Neural progenitor cell (in vitro differentiated cells): ENCODE data around the gene CCDC106. TPM values are rescaled to one million over a fixed set of nuclear protein-coding genes. Genes with fewer than 3 reads are reported as not detected.

Source experiments
- DNase-seq: peaks from one replicate; pipeline ENCODE4 v3.0.0-alpha.2; 2016; ENCODE audit warnings: low spot score
- H2AFZ ChIP-seq: fragments of 200-600 bp; sonication (generic); replicated peaks from 2 replicates; pipeline ENCODE4 v1.6.1; 2016; ENCODE audit warnings: antibody characterized with exemption
- H3F3A ChIP-seq: fragments of 200-600 bp; sonication (generic); 2 replicates; pipeline ENCODE4 v1.6.1; 2016; ENCODE audit warnings: antibody characterized with exemption, low read depth
- H3K27ac ChIP-seq: fragments of 200-600 bp; sonication (generic); 2 replicates; pipeline ENCODE4 v1.5.1; 2016; ENCODE audit warnings: mild to moderate bottlenecking
- H3K27me3 ChIP-seq: fragments of 200-600 bp; sonication (generic); 2 replicates; pipeline ENCODE4 v1.6.1; 2016; ENCODE audit warnings: mild to moderate bottlenecking, moderate library complexity
- H3K36me3 ChIP-seq: fragments of 200-600 bp; sonication (generic); 2 replicates; pipeline ENCODE4 v1.5.1; 2016
- H3K4me1 ChIP-seq: fragments of 200-600 bp; sonication (generic); 2 replicates; pipeline ENCODE4 v1.6.1; 2016; ENCODE audit warnings: mixed run types
- H3K4me2 ChIP-seq: fragments of 200-600 bp; sonication (generic); 2 replicates; pipeline ENCODE4 v1.6.1; 2016
- H3K4me3 ChIP-seq: fragments of 200-600 bp; sonication (generic); 2 replicates; pipeline ENCODE4 v1.5.1; 2016
- H3K79me2 ChIP-seq: fragments of 200-600 bp; sonication (generic); 2 replicates; pipeline ENCODE4 v1.6.1; 2016; ENCODE audit warnings: low read depth
- H3K9ac ChIP-seq: fragments of 200-600 bp; sonication (generic); 2 replicates; pipeline ENCODE4 v1.6.1; 2016
- H3K9me3 ChIP-seq: fragments of 200-600 bp; sonication (generic); 2 replicates; pipeline ENCODE4 v1.5.1; 2016; ENCODE audit warnings: low read depth
- H4K20me1 ChIP-seq: fragments of 200-600 bp; sonication (generic); 2 replicates; pipeline ENCODE4 v1.6.1; 2016; ENCODE audit warnings: low read depth
- H3K27ac Mint-ChIP-seq: 3 replicates; pipeline ENCODE4 v1.8.0; 2021; ENCODE audit warnings: mixed read lengths
- H3K27me3 Mint-ChIP-seq: 2 replicates; pipeline ENCODE4 v1.8.0; 2022; ENCODE audit warnings: low read depth, mild to moderate bottlenecking, inconsistent platforms, moderate library complexity, mixed read lengths; ENCODE audit not compliant: insufficient read depth
- H3K36me3 Mint-ChIP-seq: 3 replicates; pipeline ENCODE4 v1.8.0; 2021; ENCODE audit warnings: mixed read lengths
- H3K4me1 Mint-ChIP-seq: 3 replicates; pipeline ENCODE4 v1.8.0; 2021; ENCODE audit warnings: mixed read lengths
- H3K4me3 Mint-ChIP-seq: 3 replicates; pipeline ENCODE4 v1.8.0; 2021; ENCODE audit warnings: mild to moderate bottlenecking, moderate library complexity, mixed read lengths
- H3K9me3 Mint-ChIP-seq: 3 replicates; pipeline ENCODE4 v1.8.0; 2020; ENCODE audit warnings: mixed read lengths
- EZH2 ChIP-seq: fragments of 200-600 bp; sonication (generic); IDR thresholded peaks from 2 replicates; pipeline ENCODE4 v1.6.1; 2017; ENCODE audit warnings: antibody characterized with exemption, mild to moderate bottlenecking, moderate library complexity
- EZH2phosphoT487 ChIP-seq: fragments of 200-600 bp; sonication (generic); IDR thresholded peaks from 2 replicates; pipeline ENCODE4 v1.6.1; 2017; ENCODE audit warnings: antibody characterized with exemption
- total RNA-seq: library from RNA; depleted of rRNA; stranded (reverse); fragments of >200 nt; gene quantifications from 2 replicates; pipeline ENCODE4 v1.2.3, GENCODE V29; 2015; ENCODE audit warnings: low replicate concordance
- TF ChIP-seq, protein P1 (sequence below): fragments of 200-600 bp; sonication (generic); IDR thresholded peaks from 2 replicates; pipeline ENCODE4 v1.5.1; 2017; ENCODE audit warnings: antibody characterized with exemption, mild to moderate bottlenecking

CCDC106 gene
- total RNA-seq, 1 donor from 2014 or later = 7.6 TPM

DNA sequence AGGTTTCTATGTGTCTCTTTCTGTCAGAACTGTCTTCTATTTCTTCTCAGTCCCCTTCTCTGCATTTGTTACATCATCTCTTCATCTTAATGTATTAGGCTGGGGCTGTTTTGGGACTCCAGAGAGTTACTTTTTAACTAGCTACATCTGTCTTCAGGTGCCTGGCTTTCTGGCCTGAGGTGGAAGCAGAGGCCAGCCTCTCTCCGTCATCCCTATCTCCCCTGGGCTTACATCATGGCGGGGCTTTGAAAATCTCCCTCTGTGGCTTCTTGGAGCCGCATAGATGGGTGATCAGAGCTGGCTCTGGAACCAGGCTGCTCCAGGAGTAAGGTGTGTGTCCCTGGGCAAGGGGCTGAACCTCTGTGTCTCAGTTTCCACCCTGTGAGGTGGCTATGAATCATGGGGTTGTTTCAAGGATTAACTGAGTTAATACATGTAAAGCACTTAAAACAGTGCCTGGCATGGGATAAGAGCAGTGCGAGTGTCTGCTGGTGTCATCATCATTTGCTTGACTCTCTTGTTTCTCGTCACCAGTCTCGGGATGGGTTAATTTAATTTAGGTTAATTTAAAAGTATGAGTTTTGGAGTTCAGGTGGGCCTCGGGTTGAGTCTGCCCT lies 29.0 kb downstream of the CCDC106 start:
- no peaks in the 10 kb centered on the region for H3K9me3 Mint-ChIP-seq
- no peak overlapping the region for H3K4me3 ChIP-seq
- no peak overlapping the region for H3K4me2 ChIP-seq
- peaks cover 27% of the 10 kb centered on the region for H3F3A ChIP-seq
- peaks cover 27% of the 10 kb centered on the region for H3K4me1 Mint-ChIP-seq
- H3K27me3 Mint-ChIP-seq = peaks cover 6% of the 10 kb centered on the region
- H3K27ac Mint-ChIP-seq = no peak overlapping the region
- no peak overlapping the region for H2AFZ ChIP-seq
- no peak for DNase-seq
- TF ChIP-seq EZH2phosphoT487 (no peak), EZH2 (no peak)
- TF ChIP-seq, protein P1, sequence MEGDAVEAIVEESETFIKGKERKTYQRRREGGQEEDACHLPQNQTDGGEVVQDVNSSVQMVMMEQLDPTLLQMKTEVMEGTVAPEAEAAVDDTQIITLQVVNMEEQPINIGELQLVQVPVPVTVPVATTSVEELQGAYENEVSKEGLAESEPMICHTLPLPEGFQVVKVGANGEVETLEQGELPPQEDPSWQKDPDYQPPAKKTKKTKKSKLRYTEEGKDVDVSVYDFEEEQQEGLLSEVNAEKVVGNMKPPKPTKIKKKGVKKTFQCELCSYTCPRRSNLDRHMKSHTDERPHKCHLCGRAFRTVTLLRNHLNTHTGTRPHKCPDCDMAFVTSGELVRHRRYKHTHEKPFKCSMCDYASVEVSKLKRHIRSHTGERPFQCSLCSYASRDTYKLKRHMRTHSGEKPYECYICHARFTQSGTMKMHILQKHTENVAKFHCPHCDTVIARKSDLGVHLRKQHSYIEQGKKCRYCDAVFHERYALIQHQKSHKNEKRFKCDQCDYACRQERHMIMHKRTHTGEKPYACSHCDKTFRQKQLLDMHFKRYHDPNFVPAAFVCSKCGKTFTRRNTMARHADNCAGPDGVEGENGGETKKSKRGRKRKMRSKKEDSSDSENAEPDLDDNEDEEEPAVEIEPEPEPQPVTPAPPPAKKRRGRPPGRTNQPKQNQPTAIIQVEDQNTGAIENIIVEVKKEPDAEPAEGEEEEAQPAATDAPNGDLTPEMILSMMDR = no peak
- H3K27ac ChIP-seq = no peak overlapping the region
- no peak overlapping the region for H3K9ac ChIP-seq
- H3K4me3 Mint-ChIP-seq = peak overlapping the region; percentile 98
- H3K9me3 ChIP-seq = no peaks in the 10 kb centered on the region
- peaks cover 45% of the 10 kb centered on the region for H4K20me1 ChIP-seq
- peaks cover 14% of the 10 kb centered on the region for H3K36me3 Mint-ChIP-seq
- H3K36me3 ChIP-seq = no peaks in the 10 kb centered on the region
- peaks cover 19% of the 10 kb centered on the region for H3K4me1 ChIP-seq
- H3K79me2 ChIP-seq = peaks cover 64% of the 10 kb centered on the region
- no peaks in the 10 kb centered on the region for H3K27me3 ChIP-seq

DNA sequence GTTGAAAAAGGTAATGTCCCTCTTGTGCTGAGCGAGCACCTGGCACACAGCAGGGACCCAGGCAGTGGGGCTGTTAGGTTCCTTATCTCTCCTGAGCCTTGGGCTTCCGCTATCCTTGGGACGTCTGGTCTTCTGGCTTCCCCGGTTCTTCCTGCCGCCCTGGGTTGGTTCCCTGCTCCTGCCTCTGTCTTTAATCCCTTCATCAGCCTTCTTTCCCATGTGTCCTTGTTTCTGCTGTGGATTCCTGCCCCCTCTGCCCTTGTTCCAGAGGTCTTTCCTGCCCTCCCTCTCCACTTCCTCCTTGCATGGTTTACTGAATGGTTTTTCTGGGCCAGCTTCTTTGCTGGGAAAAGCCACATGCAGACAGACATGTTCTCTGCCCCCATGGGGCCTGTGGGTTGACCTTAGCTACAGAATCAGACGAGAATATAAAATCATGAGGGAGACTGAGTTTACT lies 29.6 kb downstream of the CCDC106 start:
- peaks cover 59% of the 10 kb centered on the region for H3K79me2 ChIP-seq
- no peak overlapping the region for H3K4me3 ChIP-seq
- peaks cover 21% of the 10 kb centered on the region for H3F3A ChIP-seq
- no peaks in the 10 kb centered on the region for H3K9me3 Mint-ChIP-seq
- TF ChIP-seq, protein P1 = no peak
- TF ChIP-seq EZH2 = no peak
- no peak for TF ChIP-seq EZH2phosphoT487
- peaks cover 13% of the 10 kb centered on the region for H3K36me3 Mint-ChIP-seq
- no peaks in the 10 kb centered on the region for H3K36me3 ChIP-seq
- no peak for DNase-seq
- H3K4me1 ChIP-seq = peaks cover 19% of the 10 kb centered on the region
- H3K9me3 ChIP-seq = no peaks in the 10 kb centered on the region
- peaks cover 39% of the 10 kb centered on the region for H4K20me1 ChIP-seq
- no peak overlapping the region for H3K27ac Mint-ChIP-seq
- H3K4me1 Mint-ChIP-seq = peaks cover 24% of the 10 kb centered on the region
- no peaks in the 10 kb centered on the region for H3K27me3 ChIP-seq
- H3K27me3 Mint-ChIP-seq = peaks cover 6% of the 10 kb centered on the region
- no peak overlapping the region for H2AFZ ChIP-seq
- H3K4me3 Mint-ChIP-seq = peak overlapping the region; percentile 13
- no peak overlapping the region for H3K4me2 ChIP-seq
- H3K27ac ChIP-seq = no peak overlapping the region
- H3K9ac ChIP-seq = no peak overlapping the region

DNA sequence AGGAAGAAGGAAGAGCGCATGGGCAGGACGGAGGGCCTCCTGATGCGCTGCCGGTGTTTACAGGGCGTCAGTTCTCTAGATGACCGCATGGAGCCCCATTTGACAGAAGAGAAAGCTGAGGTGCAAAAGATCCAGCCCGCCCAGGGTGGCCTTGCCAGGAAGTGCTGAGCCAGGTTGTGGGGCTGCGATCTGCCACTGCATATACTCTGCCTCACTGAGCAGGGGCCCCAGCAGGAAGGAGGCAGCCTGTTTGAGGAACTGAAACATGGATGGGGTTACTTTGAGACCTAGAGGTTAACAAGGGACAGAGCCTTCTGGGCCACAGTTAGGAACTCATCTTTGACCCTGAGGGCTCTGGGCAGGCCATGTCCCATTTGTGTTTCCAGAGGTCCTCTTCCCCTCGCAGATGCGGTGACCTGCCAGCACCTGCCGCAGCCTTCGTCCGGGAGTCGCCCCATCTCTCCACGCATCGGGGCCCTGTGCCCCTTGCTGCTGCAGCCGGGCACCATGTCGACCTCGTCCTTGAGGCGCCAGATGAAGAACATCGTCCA lies 30.2 kb downstream of the CCDC106 start:
- Mint-ChIP-seq H3K27me3 (peaks cover 6% of the 10 kb centered on the region), H3K27ac (no peak overlapping the region), H3K4me3 (no peak overlapping the region), H3K4me1 (peaks cover 23% of the 10 kb centered on the region), H3K36me3 (peaks cover 13% of the 10 kb centered on the region), H3K9me3 (no peaks in the 10 kb centered on the region)
- Histone ChIP-seq H2AFZ (no peak overlapping the region), H3K79me2 (peaks cover 59% of the 10 kb centered on the region), H3K4me1 (peaks cover 17% of the 10 kb centered on the region), H3K9me3 (no peaks in the 10 kb centered on the region), H3F3A (peaks cover 15% of the 10 kb centered on the region), H3K4me2 (no peak overlapping the region), H3K27ac (no peak overlapping the region), H3K4me3 (no peak overlapping the region), H3K36me3 (no peaks in the 10 kb centered on the region), H3K9ac (peak overlapping the region; percentile 20), H3K27me3 (no peaks in the 10 kb centered on the region), H4K20me1 (peaks cover 33% of the 10 kb centered on the region)
- TF ChIP-seq EZH2phosphoT487 = no peak
- TF ChIP-seq, protein P1 = no peak
- no peak for TF ChIP-seq EZH2
- no peak for DNase-seq
